HG02642 (cell line): Measurements from ENCODE around the gene UMPS.

Experiments
- ATAC-seq: cut with Tn5 transposase; IDR thresholded peaks from one replicate; pipeline ENCODE4 v1.9.1; 2021; ENCODE audit warnings: mild to moderate bottlenecking; ENCODE audit not compliant: unreplicated experiment, poor library complexity

The UMPS gene

GRCh38 chr3:124730129-124730940 is at the start of gene UMPS:
Gene UMPS, plus strand, starts transcription at chr3:124730452. Its CDS starts 20 bp downstream, at chr3:124730472.
- peak; percentile 99 for ATAC-seq

DNA sequence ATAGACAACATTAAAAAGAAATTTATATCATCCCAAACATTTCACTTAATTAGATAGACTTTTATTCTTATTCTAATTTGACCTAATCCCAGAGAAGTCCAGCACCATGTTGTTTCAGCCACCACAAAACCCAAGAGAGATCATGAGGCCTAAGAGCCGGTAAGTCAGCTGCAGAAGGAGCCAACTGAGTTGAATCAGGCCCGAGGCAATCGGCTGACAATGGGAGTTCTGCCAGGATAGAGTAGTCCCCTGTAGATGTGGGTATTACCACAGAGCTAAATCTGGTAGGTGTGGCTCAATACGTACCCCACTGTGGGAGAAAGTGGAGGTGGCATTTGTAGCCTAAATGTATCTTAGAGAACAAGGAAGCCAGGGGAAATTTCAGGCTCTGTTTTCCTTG is 49.7 kb upstream of the UMPS start:
- no peak for ATAC-seq

DNA sequence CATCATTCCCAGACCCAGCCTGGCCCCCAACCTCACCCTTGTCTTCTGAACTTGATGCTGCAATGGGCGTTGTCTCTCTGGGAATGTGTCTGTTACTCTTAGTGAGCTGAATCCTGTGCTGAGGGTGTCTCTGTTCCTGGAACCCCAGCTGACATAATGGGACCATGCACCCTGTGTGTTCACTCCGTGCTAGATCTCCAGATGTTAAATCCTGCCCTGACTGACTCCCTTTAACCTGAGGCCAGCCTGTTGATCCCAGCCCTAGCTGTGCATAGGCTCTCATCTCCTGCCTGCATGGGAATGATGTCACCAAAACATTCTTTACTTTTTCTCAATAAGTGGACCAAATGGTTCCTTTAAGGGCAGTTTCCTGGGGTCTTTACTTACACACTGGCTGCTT is 48.0 kb upstream of the UMPS start:
- ATAC-seq, result no peak

GRCh38 chr3:124684459-124684858 is 45.8 kb upstream of the UMPS start:
- no peak for ATAC-seq

DNA sequence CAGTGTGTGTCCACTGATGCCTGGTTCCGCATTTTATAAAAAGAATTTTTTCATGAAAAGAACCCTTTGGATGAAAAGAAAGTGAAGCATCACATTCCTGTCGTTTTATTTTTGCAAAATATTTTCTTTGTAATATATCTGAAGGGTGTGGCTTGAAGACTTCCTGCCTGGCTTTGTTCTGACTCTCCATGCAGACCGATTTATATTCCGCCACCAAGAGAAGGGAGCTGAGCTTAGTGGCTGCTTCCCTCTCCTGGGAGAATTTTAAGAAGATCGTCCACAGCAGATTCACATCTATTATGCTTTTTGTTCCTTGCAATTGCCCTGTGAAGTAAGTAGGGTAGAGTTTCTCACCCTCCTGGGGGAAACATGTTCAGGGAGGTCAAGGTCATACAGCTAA is 45.2 kb upstream of the UMPS start:
- ATAC-seq, result no peak

GRCh38 chr3:124685481-124685880 is 44.8 kb upstream of the UMPS start:
- no peak for ATAC-seq

DNA sequence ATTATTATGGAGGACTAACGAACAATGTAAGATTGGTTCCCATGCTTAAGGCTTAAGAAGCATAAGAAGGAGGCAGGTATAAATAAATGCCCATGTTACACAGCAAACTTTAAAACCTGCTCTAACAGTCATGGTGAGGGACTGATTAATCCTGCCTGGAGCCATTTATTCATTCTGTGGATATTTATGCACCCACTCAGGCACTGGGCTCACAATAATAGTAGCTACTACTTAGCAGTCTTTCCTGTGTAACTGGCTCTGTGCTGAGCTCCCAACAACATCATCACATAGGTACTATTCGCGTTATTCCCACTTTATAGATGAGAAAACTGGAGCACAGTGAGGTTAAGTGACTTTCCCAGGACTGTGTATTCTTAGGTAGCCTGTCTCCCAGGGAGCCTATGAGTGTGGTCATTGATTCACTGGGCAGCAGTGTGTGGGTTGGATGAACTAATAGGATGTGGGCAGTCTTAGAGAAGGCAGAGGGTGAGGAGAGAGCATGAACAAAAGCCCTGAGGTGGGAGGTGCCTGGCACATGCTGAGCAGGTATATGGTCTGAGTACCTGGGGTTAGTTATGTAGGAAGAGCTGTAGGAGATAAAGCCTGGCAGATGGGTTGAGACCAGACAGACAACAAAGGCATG is 44.1 kb upstream of the UMPS start:
- ATAC-seq, result no peak

- no peak for ATAC-seq
Measured at GRCh38 chr3:124688581-124689454, 41.4 kb upstream of the UMPS start.

DNA sequence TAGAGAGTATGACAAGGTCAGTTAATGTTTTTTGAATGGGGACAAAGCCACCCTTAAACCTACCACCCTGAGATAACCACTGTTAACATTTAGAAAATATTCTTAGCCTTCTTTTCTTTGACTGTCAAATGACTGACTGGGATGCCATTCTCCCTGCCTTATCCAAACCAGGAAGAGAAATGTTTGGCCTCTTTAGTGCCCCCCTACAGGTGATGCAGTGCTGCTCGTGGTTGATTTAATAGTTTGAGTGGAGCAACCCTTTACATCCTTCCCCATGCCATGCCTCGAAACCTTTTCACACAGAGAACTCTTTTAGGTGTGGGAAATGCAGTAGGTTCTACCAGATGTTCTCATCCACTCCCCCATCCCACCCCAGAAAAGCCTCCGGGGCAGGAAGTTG is 38.7 kb upstream of the UMPS start:
- ATAC-seq, result no peak

DNA sequence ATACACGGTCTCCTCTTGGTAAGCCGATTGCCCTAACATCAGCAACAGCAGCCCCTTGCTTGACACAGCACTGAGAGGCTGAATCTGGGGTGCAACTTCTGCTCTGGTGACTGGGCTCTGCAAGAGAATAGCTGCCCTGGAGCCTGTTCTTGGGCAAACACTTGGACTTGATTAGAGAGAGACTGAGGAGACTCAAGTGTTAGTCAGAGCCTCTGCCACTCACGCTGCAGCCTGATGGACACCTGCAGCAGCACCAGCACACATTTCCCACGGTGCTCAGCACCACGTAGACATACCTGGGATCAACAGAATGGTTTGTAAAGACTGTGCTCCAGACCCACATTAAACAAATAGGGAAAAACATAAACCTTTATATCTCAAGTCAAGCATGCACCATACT is 35.8 kb upstream of the UMPS start:
- no peak for ATAC-seq

DNA sequence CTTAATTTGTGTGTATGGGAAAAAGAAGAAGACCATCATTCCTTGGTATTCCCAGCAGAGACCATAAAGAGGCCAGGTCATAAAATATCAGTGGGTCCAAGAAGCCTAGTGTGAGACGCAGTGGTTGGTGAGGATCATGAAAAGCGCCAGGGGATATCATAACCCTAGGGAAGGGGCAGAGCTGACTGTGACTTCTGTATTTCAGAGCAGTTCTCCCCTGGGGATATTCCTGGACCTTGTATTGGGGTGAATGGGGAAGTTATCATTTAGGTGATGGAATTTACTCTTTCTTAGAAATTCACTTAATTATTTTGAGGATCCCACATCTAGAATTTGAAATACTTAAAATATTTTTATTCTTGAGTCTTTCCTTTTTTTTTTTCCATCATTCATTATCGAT is 34.9 kb upstream of the UMPS start:
- ATAC-seq, result no peak

GRCh38 chr3:124696006-124696405 is 34.2 kb upstream of the UMPS start:
- no peak for ATAC-seq

DNA sequence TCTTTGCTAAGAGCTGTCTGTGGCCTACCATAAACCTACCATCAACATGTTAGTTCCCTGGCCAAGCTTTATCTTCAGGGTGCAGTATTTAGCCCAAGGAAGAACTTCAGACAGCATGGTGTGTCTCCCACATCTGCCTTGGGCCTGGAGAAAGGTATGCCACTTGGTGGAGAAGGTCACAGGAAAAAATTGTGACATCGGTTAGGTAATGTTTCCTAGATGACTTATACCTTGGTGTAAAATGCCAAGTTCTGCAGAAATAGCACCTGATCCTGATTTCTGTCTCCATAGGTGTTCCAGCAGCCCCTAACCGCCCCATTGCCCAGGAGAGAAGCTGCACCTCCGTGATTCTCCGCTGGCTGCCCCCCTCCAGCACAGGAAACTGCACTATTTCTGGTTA is 33.0 kb upstream of the UMPS start:
- ATAC-seq, result no peak

GRCh38 chr3:124698030-124698770 is 32.1 kb upstream of the UMPS start:
- ATAC-seq, result no peak

GRCh38 chr3:124699051-124699450 is 31.2 kb upstream of the UMPS start:
- no peak for ATAC-seq

- ATAC-seq, result no peak
Measured at GRCh38 chr3:124699686-124700396, 30.4 kb upstream of the UMPS start.

- no peak for ATAC-seq
Measured at GRCh38 chr3:124700880-124701684, 29.2 kb upstream of the UMPS start.

DNA sequence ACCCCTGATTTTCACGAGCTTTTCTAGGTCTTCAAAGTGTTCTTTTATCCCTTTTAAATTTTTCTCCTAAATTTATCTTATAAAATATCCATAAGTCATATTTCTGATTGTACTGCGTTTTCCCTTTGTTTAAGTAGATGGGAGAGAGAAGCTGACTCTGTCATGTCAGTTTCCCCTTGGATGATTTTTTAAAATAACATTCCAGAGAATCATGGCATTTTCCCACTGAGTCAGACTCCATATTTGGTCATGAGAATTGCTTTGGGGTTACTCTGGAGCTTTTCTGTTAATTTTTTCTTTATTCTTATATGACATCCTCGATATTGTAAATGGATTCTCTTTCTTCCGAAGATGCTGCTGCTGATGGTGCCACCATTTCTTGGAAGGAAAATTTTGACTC is 28.6 kb upstream of the UMPS start:
- no peak for ATAC-seq

DNA sequence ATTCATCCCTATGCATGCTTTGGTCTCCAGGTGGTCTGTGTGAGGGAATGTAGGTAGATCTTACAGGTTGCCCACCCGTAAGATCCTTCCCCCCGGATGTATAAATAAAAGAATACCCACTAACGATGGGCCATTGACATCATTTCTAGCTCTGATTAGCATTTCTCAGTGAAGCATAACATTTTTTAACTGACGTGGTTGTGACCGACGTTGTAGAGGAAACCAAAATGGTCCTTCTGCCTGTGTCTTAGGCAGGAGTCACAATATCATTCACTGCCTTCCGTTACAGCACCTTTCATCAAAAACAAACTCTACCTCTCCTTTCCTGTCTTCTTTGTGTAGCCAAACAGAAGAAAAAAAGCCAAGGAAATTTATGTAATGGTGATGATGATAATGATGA is 27.3 kb upstream of the UMPS start:
- no peak for ATAC-seq
